ENCODE measurements around the gene OR6M1. TPM values are rescaled to one million over a fixed set of nuclear protein-coding genes. Genes with fewer than 3 reads are reported as not detected.

Gene OR6M1
- total and polyA plus RNA-seq, 2 of the 4 experiments (the other 2 are of a cell fraction), result not detected

DNA sequence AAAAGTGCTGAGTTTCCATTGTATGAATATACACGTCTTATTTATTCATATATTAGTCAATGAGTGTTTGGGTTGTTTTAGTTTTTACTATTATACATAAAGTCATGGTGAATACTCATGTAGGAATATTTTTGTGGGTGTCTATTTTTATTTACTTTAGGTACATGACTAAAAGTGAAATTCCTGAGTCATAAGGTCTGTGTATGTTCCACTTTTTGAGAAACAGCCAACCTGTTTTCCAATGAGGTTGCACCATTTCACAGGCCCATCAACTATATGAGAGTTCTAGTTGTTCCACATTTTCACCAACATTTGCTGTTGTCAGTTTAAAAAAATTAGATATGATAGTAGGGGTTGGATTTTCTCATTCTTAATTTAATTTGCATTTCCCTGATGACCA lies 45.3 kb downstream of the OR6M1 start:
- TF ChIP-seq RCOR1 (IDR thresholded peaks at IDR 0.05; ENCODE audit: insufficient replicate concordance, low read length) (no peak), CHD1 (IDR thresholded peaks at IDR 0.05; ENCODE audit: low read depth, low read length) (no peak)
- TF ChIP-seq, protein P1, sequence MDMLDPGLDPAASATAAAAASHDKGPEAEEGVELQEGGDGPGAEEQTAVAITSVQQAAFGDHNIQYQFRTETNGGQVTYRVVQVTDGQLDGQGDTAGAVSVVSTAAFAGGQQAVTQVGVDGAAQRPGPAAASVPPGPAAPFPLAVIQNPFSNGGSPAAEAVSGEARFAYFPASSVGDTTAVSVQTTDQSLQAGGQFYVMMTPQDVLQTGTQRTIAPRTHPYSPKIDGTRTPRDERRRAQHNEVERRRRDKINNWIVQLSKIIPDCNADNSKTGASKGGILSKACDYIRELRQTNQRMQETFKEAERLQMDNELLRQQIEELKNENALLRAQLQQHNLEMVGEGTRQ (IDR thresholded peaks at IDR 0.05; ENCODE audit: low read depth, low read length), result no peak
- in situ Hi-C loops (cut with MboI; ENCODE audit: low sequenced_read_pairs) (no loop called here), dilution Hi-C loops (cut with HindIII; ENCODE audit: low sequenced_read_pairs, unreplicated experiment) (no loop called here), intact Hi-C loops (cut with micrococcal nuclease) (no loop called here)
- no peak overlapping the region for H3K56ac ChIP-seq (ENCODE audit: extremely low read depth, insufficient read depth, low read length)
- H2BK15ac ChIP-seq (ENCODE audit: low read depth, low read length), result no peak overlapping the region
- no peak overlapping the region for H4K8ac ChIP-seq (ENCODE audit: low read depth in 2 of 2, low read length in 2 of 2)
- H4K5ac ChIP-seq (ENCODE audit: low read depth, low read length), result no peak overlapping the region
- H2AFZ ChIP-seq (replicated peaks; ENCODE audit: low read length, poor library complexity), result no peak overlapping the region
- ATAC-seq (ENCODE audit: low read depth) (no peak), DNase-seq (no peak)
- H3K23ac ChIP-seq (ENCODE audit: low read depth, low read length), result no peak overlapping the region
- no peak overlapping the region for H3K9ac ChIP-seq (ENCODE audit: low read depth, low read length)
- H3K9me1 ChIP-seq (ENCODE audit: insufficient read depth, low read length), result no peaks in the 10 kb centered on the region
- CTCF ChIA-PET, result no interaction called here
- no peaks in the 10 kb centered on the region for H3K4me1 ChIP-seq (ENCODE audit: control insufficient read depth, insufficient read depth, low read length)
- no peak overlapping the region for H2BK5ac ChIP-seq (ENCODE audit: low read depth, low read length, poor library complexity, severe bottlenecking)
- no peaks in the 10 kb centered on the region for H3K9me3 ChIP-seq (ENCODE audit: control insufficient read depth, insufficient read depth, low read length)
- no peak overlapping the region for H3K27ac ChIP-seq (ENCODE audit: insufficient read depth, low read length)
- no peak overlapping the region for H2BK120ac ChIP-seq (ENCODE audit: low read depth, low read length)
- no peak overlapping the region for H2AK5ac ChIP-seq (ENCODE audit: low read depth, low read length)
- no peak overlapping the region for H2AK9ac ChIP-seq (replicated peaks; ENCODE audit: low read depth, low read length, poor library complexity)
- no peaks in the 10 kb centered on the region for H3K79me1 ChIP-seq (ENCODE audit: low read depth in 1 of 2, low read length in 2 of 2)
- no peak overlapping the region for H2BK20ac ChIP-seq (ENCODE audit: low read depth, low read length)
- H3K14ac ChIP-seq (replicated peaks; ENCODE audit: low read depth, low read length), result no peak overlapping the region
- BruUV-seq (replicated peaks), result no TSS peak
- no peaks in the 10 kb centered on the region for H4K20me1 ChIP-seq (ENCODE audit: insufficient read depth, low read length)
- H3K4me2 ChIP-seq (ENCODE audit: low read depth, low read length), result no peak overlapping the region
- no peak overlapping the region for H4K91ac ChIP-seq (ENCODE audit: insufficient read depth, low read depth, low read length)
- no CpG with 5 or more reads among the region's 1 CpG for WGBS, 2 experiments (ENCODE audit: extremely low coverage in 2 of 2, insufficient read length in 1 of 2)
- POLR2A ChIA-PET (ENCODE audit: unreplicated experiment), result no interaction called here
- peaks cover 5% of the 10 kb centered on the region for H3K27me3 ChIP-seq (ENCODE audit: control insufficient read depth, insufficient read depth, low read length)
- no peak overlapping the region for H3K18ac ChIP-seq (ENCODE audit: low read depth, low read length)
- no peak overlapping the region for H3K4ac ChIP-seq (ENCODE audit: low read depth, low read length)
- no peak overlapping the region for H3K4me3 ChIP-seq (ENCODE audit: insufficient read depth, low read depth, low read length)
- no peaks in the 10 kb centered on the region for H3K36me3 ChIP-seq (ENCODE audit: control insufficient read depth, insufficient read depth, low read length)
